HEK293 (cell line): ENCODE measurements around the gene FOXN4.

Source experiments
- CTCF ChIA-PET: fragments of 350-600 bp; formaldehyde crosslinking; extraction: SDS; loops from one replicate; lab custom pipeline; 2021; ENCODE audit warnings: antibody characterized with exemption; lab: Yijun Ruan, JAX
- POLR2A ChIA-PET: fragments of 300-600 bp; formaldehyde crosslinking; extraction: SDS; loops from one replicate; lab custom pipeline; 2020; ENCODE audit warnings: antibody characterized with exemption, inconsistent platforms; lab: Yijun Ruan, JAX
- H3K27ac ChIP-seq: fragments of 200-500 bp; sonication (Bioruptor generic); 2 replicates; pipeline ENCODE4 v1.5.1; 2014; ENCODE audit warnings: low read depth, low read length, control low read depth, inconsistent platforms; ENCODE audit errors: extremely low read depth
- H3K36me3 ChIP-seq, 2 experiments: fragments of 200-500 bp in 1 of 2; sonication (Bioruptor generic) in 1 of 2; 1 replicate in 1 of 2; 2 replicates in 1 of 2; pipeline ENCODE4 v1.5.1; 2014 to 2017; ENCODE audit warnings: inconsistent platforms in 2 of 2, low read length in 2 of 2; ENCODE audit not compliant: control insufficient read depth in 2 of 2, insufficient read depth in 1 of 2
- H3K4me1 ChIP-seq: fragments of 200-500 bp; sonication (Bioruptor generic); 2 replicates; pipeline ENCODE4 v1.5.1; 2014; ENCODE audit warnings: mild to moderate bottlenecking, low read length, inconsistent platforms; ENCODE audit not compliant: control insufficient read depth, insufficient read depth
- H3K4me3 ChIP-seq: 2 replicates; pipeline ENCODE4 v1.5.1; 2011; ENCODE audit warnings: low read depth, mild to moderate bottlenecking, control low read depth, low read length, moderate library complexity
- H3K9me3 ChIP-seq: fragments of 200-500 bp; sonication (Bioruptor generic); 2 replicates; pipeline ENCODE4 v1.5.1; 2014; ENCODE audit warnings: low read depth, low read length, inconsistent platforms; ENCODE audit not compliant: control insufficient read depth, insufficient read depth
- TCF7L2 ChIP-seq: IDR thresholded peaks from 2 replicates; pipeline ENCODE4 v1.6.1; 2011; ENCODE audit warnings: low read depth, mild to moderate bottlenecking, inconsistent platforms, low read length, moderate library complexity, borderline replicate concordance
- TRIM28 ChIP-seq: IDR thresholded peaks from 2 replicates; pipeline ENCODE4 v1.6.1; 2011; ENCODE audit warnings: low read length, control low read depth, borderline replicate concordance
- WT1 ChIP-seq: fragments of 450-650 bp; formaldehyde crosslinking; IDR thresholded peaks from 2 replicates; pipeline ENCODE4 v1.5.1; 2016; ENCODE audit warnings: missing biosample characterization, missing genetic modification characterization
- ZBTB20 ChIP-seq: fragments of 450-650 bp; formaldehyde crosslinking; IDR thresholded peaks from 2 replicates; pipeline ENCODE4 v1.5.1; 2016; ENCODE audit warnings: missing biosample characterization, missing genetic modification characterization
- ZFP41 ChIP-seq: fragments of 450-650 bp; formaldehyde crosslinking; IDR thresholded peaks from 2 replicates; pipeline ENCODE4 v1.5.1; 2016; ENCODE audit warnings: missing biosample characterization, missing genetic modification characterization, borderline replicate concordance
- ZFP69B ChIP-seq: fragments of 450-650 bp; formaldehyde crosslinking; IDR thresholded peaks from 2 replicates; pipeline ENCODE4 v1.5.1; 2016; ENCODE audit warnings: missing biosample characterization, missing genetic modification characterization
- ZNF239 ChIP-seq: fragments of 450-650 bp; formaldehyde crosslinking; IDR thresholded peaks from 2 replicates; pipeline ENCODE4 v1.5.1; 2016; ENCODE audit warnings: missing biosample characterization, missing genetic modification characterization
- ZNF292 ChIP-seq: fragments of 450-650 bp; formaldehyde crosslinking; IDR thresholded peaks from 2 replicates; pipeline ENCODE4 v1.5.1; 2016; ENCODE audit warnings: low read depth, missing biosample characterization, missing genetic modification characterization, borderline replicate concordance
- ZNF324 ChIP-seq: fragments of 450-650 bp; formaldehyde crosslinking; IDR thresholded peaks from 2 replicates; pipeline ENCODE4 v1.5.1; 2016; ENCODE audit warnings: missing biosample characterization, missing genetic modification characterization
- ZNF37A ChIP-seq: fragments of 450-650 bp; IDR thresholded peaks from 2 replicates; pipeline ENCODE4 v1.5.1; 2018; ENCODE audit warnings: missing biosample characterization, missing genetic modification characterization
- ZNF571 ChIP-seq: fragments of 450-650 bp; formaldehyde crosslinking; IDR thresholded peaks from 2 replicates; pipeline ENCODE4 v1.5.0; 2017; ENCODE audit warnings: missing biosample characterization, missing genetic modification characterization
- ZNF600 ChIP-seq: fragments of 450-650 bp; formaldehyde crosslinking; IDR thresholded peaks from 2 replicates; pipeline ENCODE4 v1.5.1; 2016; ENCODE audit warnings: missing biosample characterization, missing genetic modification characterization
- ZNF654 ChIP-seq: fragments of 450-650 bp; formaldehyde crosslinking; IDR thresholded peaks from 2 replicates; pipeline ENCODE4 v1.5.1; 2016; ENCODE audit warnings: low read depth, missing biosample characterization, missing genetic modification characterization
- TF ChIP-seq, protein P1 (sequence below): fragments of 450-650 bp; formaldehyde crosslinking; IDR thresholded peaks from 2 replicates; pipeline ENCODE4 v1.5.1; 2016; ENCODE audit warnings: missing biosample characterization, missing genetic modification characterization
- TF ChIP-seq, protein P2 (sequence below): fragments of 450-650 bp; formaldehyde crosslinking; IDR thresholded peaks from 2 replicates; pipeline ENCODE4 v1.5.1; 2016; ENCODE audit warnings: missing biosample characterization, missing genetic modification characterization
- TF ChIP-seq, protein P3 (sequence below): fragments of 450-650 bp; formaldehyde crosslinking; IDR thresholded peaks from 2 replicates; pipeline ENCODE4 v1.5.1; 2016; ENCODE audit warnings: missing biosample characterization, missing genetic modification characterization
- TF ChIP-seq, protein P4 (sequence below): fragments of 450-650 bp; formaldehyde crosslinking; IDR thresholded peaks from 2 replicates; pipeline ENCODE4 v1.5.1; 2016; ENCODE audit warnings: missing biosample characterization, missing genetic modification characterization
- TF ChIP-seq, protein P5 (sequence below): fragments of 450-650 bp; formaldehyde crosslinking; IDR thresholded peaks from 2 replicates; pipeline ENCODE4 v1.5.1; 2016; ENCODE audit warnings: missing biosample characterization, missing genetic modification characterization
- TF ChIP-seq, protein P6 (sequence below): fragments of 450-650 bp; formaldehyde crosslinking; IDR thresholded peaks from 2 replicates; pipeline ENCODE4 v1.5.1; 2016; ENCODE audit warnings: missing biosample characterization, missing genetic modification characterization
- TF ChIP-seq, protein P7 (sequence below): fragments of 450-650 bp; formaldehyde crosslinking; IDR thresholded peaks from 2 replicates; pipeline ENCODE4 v1.5.1; 2016; ENCODE audit warnings: missing biosample characterization, missing genetic modification characterization

Gene FOXN4

DNA sequence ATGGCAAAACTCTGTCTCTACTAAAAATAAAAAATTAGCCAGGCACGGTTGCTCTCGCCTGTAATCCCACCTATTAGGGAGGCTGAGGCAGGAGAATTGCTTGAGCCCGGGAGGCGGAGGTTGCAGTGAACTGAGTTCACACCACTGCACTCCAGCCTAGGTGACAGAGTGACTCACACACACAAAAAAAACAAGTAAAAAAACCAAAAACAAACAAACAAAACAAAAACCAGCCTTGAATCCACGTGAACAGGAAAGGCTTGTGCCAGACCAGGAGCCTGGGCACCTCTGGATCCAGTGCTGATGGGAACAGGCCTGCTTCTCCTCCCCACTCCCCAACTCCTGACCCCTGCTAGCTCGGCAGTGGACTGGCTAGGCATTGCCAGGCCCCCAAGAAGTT, 3.5 kb downstream of the FOXN4 start:
- no peak for TF ChIP-seq ZNF37A
- TF ChIP-seq, protein P1, sequence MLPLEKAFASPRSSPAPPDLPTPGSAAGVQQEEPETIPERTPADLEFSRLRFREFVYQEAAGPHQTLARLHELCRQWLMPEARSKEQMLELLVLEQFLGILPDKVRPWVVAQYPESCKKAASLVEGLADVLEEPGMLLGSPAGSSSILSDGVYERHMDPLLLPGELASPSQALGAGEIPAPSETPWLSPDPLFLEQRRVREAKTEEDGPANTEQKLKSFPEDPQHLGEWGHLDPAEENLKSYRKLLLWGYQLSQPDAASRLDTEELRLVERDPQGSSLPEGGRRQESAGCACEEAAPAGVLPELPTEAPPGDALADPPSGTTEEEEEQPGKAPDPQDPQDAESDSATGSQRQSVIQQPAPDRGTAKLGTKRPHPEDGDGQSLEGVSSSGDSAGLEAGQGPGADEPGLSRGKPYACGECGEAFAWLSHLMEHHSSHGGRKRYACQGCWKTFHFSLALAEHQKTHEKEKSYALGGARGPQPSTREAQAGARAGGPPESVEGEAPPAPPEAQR (tag by site-specific recombination): no peak
- no peak for TF ChIP-seq ZNF239 (tag by site-specific recombination)
- no peak for TF ChIP-seq TRIM28
- TF ChIP-seq TCF7L2: no peak
- TF ChIP-seq ZNF571 (tag by site-specific recombination): no peak
- TF ChIP-seq, protein P2, sequence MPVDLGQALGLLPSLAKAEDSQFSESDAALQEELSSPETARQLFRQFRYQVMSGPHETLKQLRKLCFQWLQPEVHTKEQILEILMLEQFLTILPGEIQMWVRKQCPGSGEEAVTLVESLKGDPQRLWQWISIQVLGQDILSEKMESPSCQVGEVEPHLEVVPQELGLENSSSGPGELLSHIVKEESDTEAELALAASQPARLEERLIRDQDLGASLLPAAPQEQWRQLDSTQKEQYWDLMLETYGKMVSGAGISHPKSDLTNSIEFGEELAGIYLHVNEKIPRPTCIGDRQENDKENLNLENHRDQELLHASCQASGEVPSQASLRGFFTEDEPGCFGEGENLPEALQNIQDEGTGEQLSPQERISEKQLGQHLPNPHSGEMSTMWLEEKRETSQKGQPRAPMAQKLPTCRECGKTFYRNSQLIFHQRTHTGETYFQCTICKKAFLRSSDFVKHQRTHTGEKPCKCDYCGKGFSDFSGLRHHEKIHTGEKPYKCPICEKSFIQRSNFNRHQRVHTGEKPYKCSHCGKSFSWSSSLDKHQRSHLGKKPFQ (tag by site-specific recombination): peak; percentile 94
- TF ChIP-seq ZBTB20: peak; percentile 39; the same call in 1 of the 2 replicates
- TF ChIP-seq ZNF324 (tag by site-specific recombination): no peak
- TF ChIP-seq, protein P3, sequence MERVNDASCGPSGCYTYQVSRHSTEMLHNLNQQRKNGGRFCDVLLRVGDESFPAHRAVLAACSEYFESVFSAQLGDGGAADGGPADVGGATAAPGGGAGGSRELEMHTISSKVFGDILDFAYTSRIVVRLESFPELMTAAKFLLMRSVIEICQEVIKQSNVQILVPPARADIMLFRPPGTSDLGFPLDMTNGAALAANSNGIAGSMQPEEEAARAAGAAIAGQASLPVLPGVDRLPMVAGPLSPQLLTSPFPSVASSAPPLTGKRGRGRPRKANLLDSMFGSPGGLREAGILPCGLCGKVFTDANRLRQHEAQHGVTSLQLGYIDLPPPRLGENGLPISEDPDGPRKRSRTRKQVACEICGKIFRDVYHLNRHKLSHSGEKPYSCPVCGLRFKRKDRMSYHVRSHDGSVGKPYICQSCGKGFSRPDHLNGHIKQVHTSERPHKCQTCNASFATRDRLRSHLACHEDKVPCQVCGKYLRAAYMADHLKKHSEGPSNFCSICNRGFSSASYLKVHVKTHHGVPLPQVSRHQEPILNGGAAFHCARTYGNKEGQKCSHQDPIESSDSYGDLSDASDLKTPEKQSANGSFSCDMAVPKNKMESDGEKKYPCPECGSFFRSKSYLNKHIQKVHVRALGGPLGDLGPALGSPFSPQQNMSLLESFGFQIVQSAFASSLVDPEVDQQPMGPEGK (tag by site-specific recombination): 0 out of 2 replicates have a peak, but pooled peaks have one; percentile 22
- no peak for TF ChIP-seq ZFP69B (tag by site-specific recombination)
- TF ChIP-seq ZFP41 (tag by site-specific recombination): no peak
- TF ChIP-seq, protein P4, sequence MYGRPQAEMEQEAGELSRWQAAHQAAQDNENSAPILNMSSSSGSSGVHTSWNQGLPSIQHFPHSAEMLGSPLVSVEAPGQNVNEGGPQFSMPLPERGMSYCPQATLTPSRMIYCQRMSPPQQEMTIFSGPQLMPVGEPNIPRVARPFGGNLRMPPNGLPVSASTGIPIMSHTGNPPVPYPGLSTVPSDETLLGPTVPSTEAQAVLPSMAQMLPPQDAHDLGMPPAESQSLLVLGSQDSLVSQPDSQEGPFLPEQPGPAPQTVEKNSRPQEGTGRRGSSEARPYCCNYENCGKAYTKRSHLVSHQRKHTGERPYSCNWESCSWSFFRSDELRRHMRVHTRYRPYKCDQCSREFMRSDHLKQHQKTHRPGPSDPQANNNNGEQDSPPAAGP (tag by site-specific recombination): peak; percentile 70
- TF ChIP-seq ZNF600 (tag by site-specific recombination): peak; percentile 69
- TF ChIP-seq, protein P5, sequence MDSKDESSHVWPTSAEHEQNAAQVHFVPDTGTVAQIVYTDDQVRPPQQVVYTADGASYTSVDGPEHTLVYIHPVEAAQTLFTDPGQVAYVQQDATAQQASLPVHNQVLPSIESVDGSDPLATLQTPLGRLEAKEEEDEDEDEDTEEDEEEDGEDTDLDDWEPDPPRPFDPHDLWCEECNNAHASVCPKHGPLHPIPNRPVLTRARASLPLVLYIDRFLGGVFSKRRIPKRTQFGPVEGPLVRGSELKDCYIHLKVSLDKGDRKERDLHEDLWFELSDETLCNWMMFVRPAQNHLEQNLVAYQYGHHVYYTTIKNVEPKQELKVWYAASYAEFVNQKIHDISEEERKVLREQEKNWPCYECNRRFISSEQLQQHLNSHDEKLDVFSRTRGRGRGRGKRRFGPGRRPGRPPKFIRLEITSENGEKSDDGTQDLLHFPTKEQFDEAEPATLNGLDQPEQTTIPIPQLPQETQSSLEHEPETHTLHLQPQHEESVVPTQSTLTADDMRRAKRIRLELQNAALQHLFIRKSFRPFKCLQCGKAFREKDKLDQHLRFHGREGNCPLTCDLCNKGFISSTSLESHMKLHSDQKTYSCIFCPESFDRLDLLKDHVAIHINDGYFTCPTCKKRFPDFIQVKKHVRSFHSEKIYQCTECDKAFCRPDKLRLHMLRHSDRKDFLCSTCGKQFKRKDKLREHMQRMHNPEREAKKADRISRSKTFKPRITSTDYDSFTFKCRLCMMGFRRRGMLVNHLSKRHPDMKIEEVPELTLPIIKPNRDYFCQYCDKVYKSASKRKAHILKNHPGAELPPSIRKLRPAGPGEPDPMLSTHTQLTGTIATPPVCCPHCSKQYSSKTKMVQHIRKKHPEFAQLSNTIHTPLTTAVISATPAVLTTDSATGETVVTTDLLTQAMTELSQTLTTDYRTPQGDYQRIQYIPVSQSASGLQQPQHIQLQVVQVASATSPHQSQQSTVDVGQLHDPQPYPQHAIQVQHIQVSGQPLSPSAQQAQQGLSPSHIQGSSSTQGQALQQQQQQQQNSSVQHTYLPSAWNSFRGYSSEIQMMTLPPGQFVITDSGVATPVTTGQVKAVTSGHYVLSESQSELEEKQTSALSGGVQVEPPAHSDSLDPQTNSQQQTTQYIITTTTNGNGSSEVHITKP (tag by site-specific recombination): peak; percentile 98
- TF ChIP-seq, protein P6, sequence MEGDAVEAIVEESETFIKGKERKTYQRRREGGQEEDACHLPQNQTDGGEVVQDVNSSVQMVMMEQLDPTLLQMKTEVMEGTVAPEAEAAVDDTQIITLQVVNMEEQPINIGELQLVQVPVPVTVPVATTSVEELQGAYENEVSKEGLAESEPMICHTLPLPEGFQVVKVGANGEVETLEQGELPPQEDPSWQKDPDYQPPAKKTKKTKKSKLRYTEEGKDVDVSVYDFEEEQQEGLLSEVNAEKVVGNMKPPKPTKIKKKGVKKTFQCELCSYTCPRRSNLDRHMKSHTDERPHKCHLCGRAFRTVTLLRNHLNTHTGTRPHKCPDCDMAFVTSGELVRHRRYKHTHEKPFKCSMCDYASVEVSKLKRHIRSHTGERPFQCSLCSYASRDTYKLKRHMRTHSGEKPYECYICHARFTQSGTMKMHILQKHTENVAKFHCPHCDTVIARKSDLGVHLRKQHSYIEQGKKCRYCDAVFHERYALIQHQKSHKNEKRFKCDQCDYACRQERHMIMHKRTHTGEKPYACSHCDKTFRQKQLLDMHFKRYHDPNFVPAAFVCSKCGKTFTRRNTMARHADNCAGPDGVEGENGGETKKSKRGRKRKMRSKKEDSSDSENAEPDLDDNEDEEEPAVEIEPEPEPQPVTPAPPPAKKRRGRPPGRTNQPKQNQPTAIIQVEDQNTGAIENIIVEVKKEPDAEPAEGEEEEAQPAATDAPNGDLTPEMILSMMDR (tag by site-specific recombination): no peak
- TF ChIP-seq WT1 (tag by site-specific recombination): peak; percentile 28; the same call in 1 of the 2 replicates
- TF ChIP-seq ZNF292: no peak
- TF ChIP-seq, protein P7, sequence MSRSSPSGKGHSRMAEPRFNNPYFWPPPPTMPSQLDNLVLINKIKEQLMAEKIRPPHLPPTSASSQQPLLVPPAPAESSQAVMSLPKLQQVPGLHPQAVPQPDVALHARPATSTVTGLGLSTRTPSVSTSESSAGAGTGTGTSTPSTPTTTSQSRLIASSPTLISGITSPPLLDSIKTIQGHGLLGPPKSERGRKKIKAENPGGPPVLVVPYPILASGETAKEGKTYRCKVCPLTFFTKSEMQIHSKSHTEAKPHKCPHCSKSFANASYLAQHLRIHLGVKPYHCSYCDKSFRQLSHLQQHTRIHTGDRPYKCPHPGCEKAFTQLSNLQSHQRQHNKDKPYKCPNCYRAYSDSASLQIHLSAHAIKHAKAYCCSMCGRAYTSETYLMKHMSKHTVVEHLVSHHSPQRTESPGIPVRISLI: peak; percentile 81; the same call in 1 of the 2 replicates
- TF ChIP-seq ZNF654 (tag by site-specific recombination): no peak
- TF ChIP-seq, all 188 proteins: peak for 8
- Histone ChIP-seq H3K9me3 (no peaks in the 10 kb centered on the region), H3K4me1 (peaks cover 8% of the 10 kb centered on the region), H3K36me3 (no peaks in the 10 kb centered on the region), H3K4me3 (no peak overlapping the region), H3K27ac (no peak overlapping the region)
- CTCF ChIA-PET: interaction anchor here (1.0 kb wide), 1 partner anchor 40 kb away, joined by 6 read pairs; no protein-coding TSS in a partner anchor
- POLR2A ChIA-PET: no interaction called here
